GM12865 (cell line): ENCODE data around the gene SCML2.
"Not testable (repeated sequence)": the region's sequence is repeated elsewhere in the genome, so short reads cannot be mapped to it uniquely, and the experiment has no call there.

Experiments used
- DNase-seq: peaks from one replicate; pipeline ENCODE4 v3.0.0; 2010; ENCODE audit warnings: low read depth
- H3K4me3 ChIP-seq: 2 replicates; pipeline ENCODE4 v1.5.1; 2011; ENCODE audit warnings: mild to moderate bottlenecking, low read depth, low read length, control low read depth
- CTCF ChIP-seq: IDR thresholded peaks from 2 replicates; pipeline ENCODE4 v1.5.1; 2011; ENCODE audit warnings: low read length, control low read depth, low read depth, inconsistent platforms; ENCODE audit not compliant: insufficient read depth; ENCODE audit errors: missing control alignments

SCML2 gene

DNA sequence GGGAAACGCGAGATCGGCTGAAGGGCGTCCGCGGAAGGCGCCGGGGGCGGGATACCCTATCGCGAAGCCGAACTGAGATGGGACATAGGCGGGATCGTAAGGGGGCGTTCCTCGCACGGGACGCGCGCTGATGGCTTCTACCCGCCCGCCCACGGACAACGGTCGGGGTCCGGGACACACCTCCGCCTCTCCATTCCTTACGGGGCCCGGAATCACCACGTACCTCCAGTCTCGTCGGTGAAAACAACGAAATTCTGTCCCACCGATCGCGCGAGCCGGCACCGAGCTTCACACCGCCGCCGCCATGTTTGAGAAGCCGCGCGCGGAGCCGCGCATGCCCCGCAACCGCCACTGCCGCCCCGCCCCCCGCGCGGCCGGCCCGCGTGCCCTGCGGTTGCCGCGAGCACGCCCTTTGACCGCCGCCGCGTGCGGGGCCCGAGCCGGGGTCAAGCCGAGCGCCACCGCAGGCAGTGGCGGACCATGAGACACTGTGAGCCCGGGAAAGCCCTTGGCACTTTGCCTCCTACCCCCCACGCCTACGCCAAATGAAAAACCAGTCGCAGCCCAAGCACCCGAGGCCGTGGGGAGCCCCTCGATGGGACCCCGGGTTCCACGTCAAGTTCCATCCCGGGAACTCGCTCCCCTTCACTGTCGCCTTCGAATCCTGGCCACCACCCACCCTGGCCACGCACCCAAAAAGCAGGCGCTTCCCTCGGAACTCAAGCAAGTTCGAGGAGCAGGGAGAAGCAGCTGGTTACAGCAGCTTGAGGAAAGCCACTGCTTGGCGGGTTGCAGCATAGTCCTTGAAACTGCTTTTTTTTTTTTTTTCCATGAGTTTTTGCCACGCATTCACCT lies at the start of gene SCML2:
Gene SCML2, minus strand, starts transcription at position 320 of the 855 bp plus-strand sequence. CDS start 20,617 bp downstream, outside the sequence.
- H3K4me3 ChIP-seq: peak within 1 kb of the TSS; percentile 64
- DNase-seq: peak; percentile 37
- no peak for TF ChIP-seq CTCF

DNA sequence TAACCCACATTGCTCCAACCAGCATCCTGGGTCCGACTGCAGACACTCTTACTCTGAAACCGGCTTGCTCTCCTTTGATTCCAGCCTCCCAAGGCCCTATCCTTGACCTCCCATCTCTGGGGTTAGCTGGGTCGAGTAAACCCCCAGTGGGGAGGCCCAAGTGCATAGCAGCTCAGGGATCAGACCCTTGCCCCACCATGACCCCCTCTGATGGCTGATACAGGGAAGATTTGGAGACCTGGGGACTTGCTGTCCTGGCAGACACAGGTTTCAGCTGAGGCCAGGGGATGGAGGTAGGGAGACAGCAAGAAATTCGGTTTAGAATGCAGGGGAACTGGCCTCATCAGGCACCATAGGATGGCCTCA lies 47.3 kb upstream of the SCML2 start:
- TF ChIP-seq CTCF: no peak
- DNase-seq: no peak
- no peak overlapping the region for H3K4me3 ChIP-seq

GRCh38 chrX:18394477-18394876 lies 40.0 kb upstream of the SCML2 start:
- TF ChIP-seq CTCF: no peak
- DNase-seq: no peak
- no peak overlapping the region for H3K4me3 ChIP-seq

- peak; percentile 32 for TF ChIP-seq CTCF
- H3K4me3 ChIP-seq: no peak overlapping the region
- DNase-seq: peak; percentile 76
Observed at GRCh38 chrX:18390941-18391538, 36.6 kb upstream of the SCML2 start.

- no peak for TF ChIP-seq CTCF
- H3K4me3 ChIP-seq: no peak overlapping the region
- DNase-seq: peak; percentile 8
Observed at GRCh38 chrX:18389966-18390365, 35.5 kb upstream of the SCML2 start.

DNA sequence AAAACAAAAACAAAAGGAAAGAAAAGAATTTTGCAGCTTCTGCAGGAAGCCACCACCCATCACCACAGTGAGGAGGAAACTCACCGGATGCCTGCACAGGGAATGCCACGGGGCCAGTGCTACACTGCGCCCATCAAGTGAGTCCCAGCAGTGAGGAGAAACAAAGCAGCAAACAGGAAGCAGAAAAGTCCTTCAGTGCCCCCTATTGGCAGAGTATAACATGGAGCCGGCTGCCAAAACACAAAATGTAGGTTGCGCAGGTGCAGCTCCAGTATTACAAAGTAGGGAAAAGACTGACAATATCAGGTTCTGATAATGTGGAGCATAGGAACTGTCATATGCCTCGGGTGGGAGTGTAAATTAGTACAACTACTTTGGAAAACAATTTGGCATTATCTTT lies 23.3 kb upstream of the SCML2 start:
- DNase-seq: peak; percentile 43
- H3K4me3 ChIP-seq: no peak overlapping the region
- peak; percentile 59 for TF ChIP-seq CTCF

GRCh38 chrX:18375131-18375805 lies 20.8 kb upstream of the SCML2 start:
- not testable (repeated sequence) for DNase-seq, H3K4me3 ChIP-seq

- DNase-seq: not testable (repeated sequence)
Observed at GRCh38 chrX:18369096-18369495, 14.6 kb upstream of the SCML2 start.

More at GRCh38 chrX:18369096-18369495, 14.6 kb upstream of the SCML2 start:
- H3K4me3 ChIP-seq: not testable (repeated sequence)
